KOPT-K1 (cell line): ENCODE results near the gene MATK.
"Not testable (repeated sequence)": the region's sequence is repeated elsewhere in the genome, so short reads cannot be mapped to it uniquely, and the experiment has no call there.

Source experiments
- H3K27ac ChIP-seq: fragments of 200-600 bp; sonication (generic); 2 replicates; pipeline ENCODE4 v1.5.1; 2016; ENCODE audit warnings: antibody characterized with exemption, mild to moderate bottlenecking, low read depth, low read length; ENCODE audit not compliant: poor library complexity, severe bottlenecking
- H3K36me3 ChIP-seq: fragments of 200-600 bp; sonication (generic); 2 replicates; pipeline ENCODE4 v1.5.1; 2017; ENCODE audit warnings: antibody characterized with exemption, mild to moderate bottlenecking, low read length, moderate library complexity; ENCODE audit not compliant: insufficient read depth
- H3K9me3 ChIP-seq: fragments of 200-600 bp; sonication (generic); 2 replicates; pipeline ENCODE4 v1.5.1; 2017; ENCODE audit warnings: antibody characterized with exemption, low read length, mild to moderate bottlenecking; ENCODE audit not compliant: insufficient read depth, poor library complexity, severe bottlenecking

Gene MATK

DNA sequence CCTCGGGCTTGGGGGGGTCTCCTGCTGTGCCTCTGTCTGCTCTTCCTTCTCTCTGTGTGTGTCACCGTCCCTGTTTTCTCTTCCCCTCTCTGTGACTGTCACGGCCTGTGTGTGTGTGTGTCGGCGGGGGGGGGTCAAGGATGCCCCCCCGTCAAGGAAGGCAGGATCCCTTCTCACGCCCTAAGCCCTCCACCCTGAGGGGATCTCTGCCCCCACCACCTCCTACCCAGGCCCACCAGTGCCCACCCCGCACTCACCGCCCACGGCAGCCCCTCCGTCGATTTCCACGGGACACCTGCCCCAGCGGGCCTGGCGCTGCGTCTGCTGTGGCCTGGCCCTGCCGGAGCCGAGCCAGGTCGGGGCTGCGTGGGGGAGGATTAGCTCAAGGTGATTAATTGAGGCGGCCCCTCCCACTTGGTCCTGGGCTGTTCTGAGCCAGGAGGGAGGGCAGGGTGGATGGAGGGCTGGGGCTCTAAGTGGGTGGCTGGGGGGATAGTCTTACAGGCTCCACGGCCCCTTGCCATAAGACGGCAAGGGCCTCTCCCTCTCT, 14.2 kb downstream of the MATK start, which contains the start of gene RAX2:
RAX2 (minus strand) TSS at position 323 of the 550 bp plus-strand sequence. CDS start 486 bp downstream, outside the sequence.
- Histone ChIP-seq H3K9me3 (no peaks in the 10 kb centered on the region), H3K27ac (no peak within 1 kb of the TSS), H3K36me3 (peaks cover 25% of the 10 kb centered on the region)

DNA sequence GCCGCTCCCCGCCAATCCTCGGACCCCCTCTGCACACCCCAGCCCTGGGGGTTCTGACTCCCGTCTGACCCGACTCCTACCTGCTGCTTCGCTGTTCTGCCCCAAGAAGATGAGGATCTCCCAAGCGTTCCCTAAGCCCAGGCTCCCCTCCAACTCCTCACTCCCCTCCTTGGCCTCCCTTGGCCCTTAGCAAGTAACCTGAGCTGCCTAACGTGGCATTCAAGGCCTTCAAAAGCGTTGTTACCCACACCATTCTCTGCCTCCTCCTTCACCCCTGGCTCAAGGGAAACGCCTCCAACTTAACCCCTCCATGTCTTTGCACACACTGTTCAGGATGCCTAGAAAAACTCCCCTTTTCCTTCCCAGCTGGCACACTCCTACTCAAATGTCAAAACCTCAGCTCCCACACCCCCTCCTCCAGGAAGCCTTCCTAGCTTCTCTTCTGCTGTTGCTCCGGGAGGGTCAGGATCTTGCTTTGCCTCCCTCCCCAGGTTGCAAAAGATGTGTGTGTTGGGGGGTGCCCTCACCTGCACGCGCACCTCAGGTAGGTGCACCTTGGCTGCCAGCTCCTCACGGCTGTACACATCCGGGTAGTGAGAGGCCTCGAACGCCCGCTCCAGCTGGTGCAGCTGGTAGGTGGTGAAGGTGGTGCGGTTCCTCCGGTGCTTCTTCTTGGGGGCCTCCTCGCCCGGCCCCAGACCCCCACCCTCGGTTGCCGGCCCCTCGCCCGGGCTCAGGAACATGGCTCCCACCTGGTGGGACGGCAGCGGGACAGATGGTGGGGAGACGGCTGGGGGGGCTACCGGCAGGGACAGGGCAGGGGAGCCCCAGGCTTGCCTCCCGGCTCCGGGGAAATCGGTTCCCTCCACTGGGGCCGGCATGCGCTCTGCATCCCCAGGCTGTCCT, 14.9 kb downstream of the MATK start:
- H3K36me3 ChIP-seq, result peaks cover 32% of the 10 kb centered on the region
- H3K9me3 ChIP-seq, result no peaks in the 10 kb centered on the region
- H3K27ac ChIP-seq, result no peak overlapping the region

DNA sequence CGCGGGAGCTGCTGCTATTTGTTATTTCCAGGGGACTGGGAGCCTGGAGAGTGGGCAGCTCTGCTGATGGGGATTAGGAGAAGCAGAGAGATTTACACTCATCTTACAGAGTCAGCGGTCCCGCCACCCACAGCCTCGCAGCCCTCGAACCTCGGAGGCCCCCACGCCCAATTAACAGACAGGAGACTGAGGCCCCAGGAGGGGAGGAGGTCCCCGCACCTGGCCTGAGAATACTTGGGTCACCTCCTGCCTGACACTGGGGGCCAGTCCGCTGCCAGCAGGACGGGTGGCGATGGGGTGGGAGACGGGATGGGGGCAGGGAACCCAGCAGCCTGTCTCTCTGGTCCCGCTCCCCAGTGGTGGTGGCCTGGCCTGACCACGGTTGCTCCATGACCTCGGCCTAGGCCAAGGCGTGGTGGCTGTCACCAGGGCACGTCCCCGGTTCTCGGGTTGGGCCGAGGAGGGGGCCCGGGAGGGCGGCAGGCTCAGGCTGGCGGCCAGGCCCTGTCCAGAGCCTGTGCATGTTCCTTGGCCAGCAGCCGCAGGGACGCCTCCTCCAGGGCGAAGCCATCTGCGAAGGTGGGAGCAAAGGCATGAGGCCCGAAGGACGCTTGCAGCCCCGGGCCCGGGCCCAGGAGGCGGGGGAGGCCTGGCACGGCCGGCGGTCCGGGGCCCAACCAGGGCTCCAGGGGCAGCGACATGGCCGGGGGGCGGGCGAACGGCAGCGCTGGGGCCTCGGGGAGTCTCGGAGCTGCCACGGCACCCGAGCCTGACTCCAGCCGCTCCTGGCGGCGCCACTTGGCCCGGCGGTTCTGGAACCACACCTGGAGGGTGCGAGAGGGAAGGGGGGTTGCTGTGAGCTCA, 15.8 kb downstream of the MATK start:
- no peaks in the 10 kb centered on the region for H3K9me3 ChIP-seq
- no peak overlapping the region for H3K27ac ChIP-seq
- peaks cover 37% of the 10 kb centered on the region for H3K36me3 ChIP-seq

DNA sequence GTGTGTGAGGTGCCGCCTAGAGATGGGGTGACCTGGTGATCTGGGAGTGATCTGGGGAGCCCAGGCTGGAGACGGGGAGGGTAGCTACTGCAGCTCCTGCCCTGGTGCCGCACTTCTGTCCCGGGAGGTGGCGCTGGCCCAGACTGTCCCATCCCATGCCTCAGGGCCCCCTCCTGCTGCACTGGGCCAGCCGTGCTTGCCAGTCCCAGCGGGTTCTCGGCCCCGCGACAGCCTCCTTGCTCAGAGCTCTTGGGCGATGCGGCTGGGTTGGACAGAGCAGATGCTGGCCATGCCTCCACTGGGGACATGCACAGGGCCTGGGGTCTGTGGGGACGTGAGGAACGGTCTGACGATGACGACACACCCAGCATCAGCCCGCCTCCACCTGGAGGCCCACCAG, 16.7 kb downstream of the MATK start:
- H3K9me3 ChIP-seq, result no peaks in the 10 kb centered on the region
- no peak overlapping the region for H3K27ac ChIP-seq
- H3K36me3 ChIP-seq, result peaks cover 42% of the 10 kb centered on the region

DNA sequence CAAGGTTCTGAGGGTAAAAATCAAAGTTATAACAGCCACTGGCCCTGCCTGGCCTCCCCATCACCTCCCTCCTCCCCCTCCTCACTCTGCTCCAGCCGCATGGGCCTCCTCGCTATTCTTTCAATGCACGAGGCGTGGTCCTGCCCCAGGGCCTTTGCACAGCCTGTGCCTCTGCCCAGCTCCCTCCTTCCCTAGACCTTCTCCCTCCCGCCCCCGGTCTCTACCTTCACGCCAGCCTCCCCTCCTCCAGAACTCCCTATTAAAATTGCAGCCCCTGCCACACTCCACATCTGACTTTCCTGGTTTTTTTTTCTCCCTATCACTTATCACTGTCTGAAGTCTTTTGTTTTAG, 17.5 kb downstream of the MATK start:
- Histone ChIP-seq H3K27ac (no peak overlapping the region), H3K9me3 (no peaks in the 10 kb centered on the region), H3K36me3 (peaks cover 42% of the 10 kb centered on the region)

DNA sequence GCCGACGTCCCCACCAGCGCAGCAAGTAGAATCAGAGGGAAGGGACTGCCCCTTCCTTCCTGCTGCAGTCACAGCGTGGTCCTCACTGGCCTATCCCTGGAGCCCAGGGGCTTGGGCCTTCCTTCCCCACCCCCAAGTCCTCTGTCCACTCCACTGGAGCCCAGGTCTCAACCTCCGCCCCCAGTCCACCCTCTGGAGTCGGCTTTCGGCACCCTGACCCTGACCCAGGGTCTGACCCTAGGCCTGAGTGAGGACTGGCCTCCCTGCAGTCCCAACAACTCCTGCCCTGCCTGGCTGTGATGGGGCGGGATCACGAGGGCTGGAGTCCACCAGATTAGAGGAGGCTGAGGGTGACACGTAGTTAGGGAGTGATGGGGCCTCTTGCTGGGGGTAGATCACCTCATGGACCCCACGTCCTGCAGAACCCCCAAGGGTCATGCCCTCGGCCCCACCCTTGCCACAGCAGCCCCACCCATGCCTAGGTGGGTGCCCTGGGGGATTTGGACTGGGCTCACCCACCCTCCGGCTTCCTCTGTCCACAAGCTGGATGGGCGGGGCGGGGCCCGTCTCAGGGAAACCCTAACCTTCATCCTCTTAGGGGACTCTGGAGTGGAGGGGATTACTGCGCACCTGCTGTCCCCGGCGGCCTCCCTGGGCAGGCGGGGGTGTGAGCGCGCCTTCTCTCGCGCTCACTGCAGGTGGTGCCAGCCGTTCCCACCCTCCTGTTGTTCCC, 18.0 kb downstream of the MATK start:
- H3K9me3 ChIP-seq, result no peaks in the 10 kb centered on the region
- peaks cover 42% of the 10 kb centered on the region for H3K36me3 ChIP-seq
- H3K27ac ChIP-seq, result no peak overlapping the region

DNA sequence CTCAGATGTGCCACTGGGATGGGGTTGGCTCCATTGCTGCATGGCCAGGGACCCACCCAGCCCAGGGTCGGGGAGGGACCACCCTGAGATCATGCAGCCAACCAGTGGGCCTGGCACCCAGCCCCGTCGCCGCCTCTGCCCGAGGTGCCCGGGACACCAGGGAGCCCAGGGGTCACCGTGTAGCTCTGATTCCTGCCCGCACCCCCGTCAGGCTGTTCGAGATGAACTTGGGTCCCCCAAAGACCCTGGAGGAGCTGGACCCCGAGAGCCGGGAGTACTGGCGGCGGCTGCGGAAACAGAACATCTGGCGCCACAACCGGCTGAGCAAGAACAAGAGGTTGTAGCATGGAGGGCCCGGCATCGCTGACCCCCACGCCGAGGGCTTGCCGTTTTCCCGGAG, 19.1 kb downstream of the MATK start:
- Histone ChIP-seq H3K36me3 (peaks cover 42% of the 10 kb centered on the region), H3K27ac (no peak overlapping the region), H3K9me3 (no peaks in the 10 kb centered on the region)

DNA sequence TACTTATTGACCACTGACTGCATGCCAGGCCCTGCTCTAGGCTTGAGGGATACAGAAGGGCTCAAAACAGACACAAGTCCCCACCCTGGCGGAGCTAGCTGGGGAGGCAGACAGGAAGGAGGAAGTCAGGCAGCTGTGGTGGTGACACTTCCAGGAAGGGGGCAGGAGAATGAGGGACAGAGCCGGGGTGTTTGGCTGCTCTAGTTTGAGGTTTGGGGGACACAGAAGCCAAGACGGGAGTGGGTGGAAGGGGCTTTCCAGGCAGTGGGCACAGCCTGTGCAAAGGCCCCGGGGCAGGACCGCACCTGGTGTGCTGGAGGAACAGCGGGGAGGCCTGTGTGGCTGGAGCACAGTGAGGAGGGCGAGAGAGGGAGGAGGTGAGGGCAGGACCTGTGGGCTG, 19.7 kb downstream of the MATK start:
- peaks cover 42% of the 10 kb centered on the region for H3K36me3 ChIP-seq
- no peak overlapping the region for H3K27ac ChIP-seq
- no peaks in the 10 kb centered on the region for H3K9me3 ChIP-seq

DNA sequence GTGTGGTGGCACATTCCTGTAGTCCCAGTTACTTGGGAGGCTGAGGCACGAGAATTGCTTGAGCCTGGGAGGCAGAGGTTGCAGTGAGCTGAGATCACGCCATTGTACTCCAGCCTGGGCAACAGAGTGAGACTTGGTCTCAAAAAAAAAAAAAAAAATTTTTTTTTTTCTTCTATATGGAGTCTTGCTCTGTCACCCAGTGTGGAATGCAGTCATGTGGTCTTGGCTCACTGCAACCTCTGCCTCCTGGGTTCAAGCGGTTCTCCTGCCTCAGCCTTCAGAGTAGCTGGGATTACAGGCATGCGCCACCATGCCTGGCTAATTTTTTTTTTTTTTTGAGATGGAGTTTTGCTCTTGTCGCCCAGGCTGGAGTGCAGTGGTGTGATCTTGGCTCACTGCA, 20.4 kb downstream of the MATK start:
- H3K36me3 ChIP-seq, result peaks cover 42% of the 10 kb centered on the region
- not testable (repeated sequence) for H3K27ac ChIP-seq, H3K9me3 ChIP-seq

DNA sequence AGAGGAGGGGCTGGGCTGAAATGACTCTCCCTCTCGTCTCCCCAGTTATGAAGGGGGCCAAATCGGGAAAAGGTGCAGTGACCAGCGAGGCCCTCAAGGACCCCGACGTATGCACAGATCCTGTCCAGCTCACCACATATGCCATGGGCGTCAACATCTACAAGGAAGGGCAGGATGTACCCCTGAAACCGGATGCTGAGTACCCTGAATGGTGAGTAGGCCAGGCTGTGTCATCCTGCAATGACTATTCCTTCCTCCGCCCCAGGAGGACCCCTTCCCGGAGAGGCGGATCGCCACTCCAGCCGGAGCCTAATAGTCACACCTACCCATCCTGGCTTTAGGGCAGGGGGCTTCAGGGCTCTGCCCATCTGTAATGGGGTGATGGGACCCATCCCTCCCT, 21.1 kb downstream of the MATK start:
- Histone ChIP-seq H3K36me3 (peaks cover 42% of the 10 kb centered on the region), H3K27ac (no peak overlapping the region), H3K9me3 (no peaks in the 10 kb centered on the region)

DNA sequence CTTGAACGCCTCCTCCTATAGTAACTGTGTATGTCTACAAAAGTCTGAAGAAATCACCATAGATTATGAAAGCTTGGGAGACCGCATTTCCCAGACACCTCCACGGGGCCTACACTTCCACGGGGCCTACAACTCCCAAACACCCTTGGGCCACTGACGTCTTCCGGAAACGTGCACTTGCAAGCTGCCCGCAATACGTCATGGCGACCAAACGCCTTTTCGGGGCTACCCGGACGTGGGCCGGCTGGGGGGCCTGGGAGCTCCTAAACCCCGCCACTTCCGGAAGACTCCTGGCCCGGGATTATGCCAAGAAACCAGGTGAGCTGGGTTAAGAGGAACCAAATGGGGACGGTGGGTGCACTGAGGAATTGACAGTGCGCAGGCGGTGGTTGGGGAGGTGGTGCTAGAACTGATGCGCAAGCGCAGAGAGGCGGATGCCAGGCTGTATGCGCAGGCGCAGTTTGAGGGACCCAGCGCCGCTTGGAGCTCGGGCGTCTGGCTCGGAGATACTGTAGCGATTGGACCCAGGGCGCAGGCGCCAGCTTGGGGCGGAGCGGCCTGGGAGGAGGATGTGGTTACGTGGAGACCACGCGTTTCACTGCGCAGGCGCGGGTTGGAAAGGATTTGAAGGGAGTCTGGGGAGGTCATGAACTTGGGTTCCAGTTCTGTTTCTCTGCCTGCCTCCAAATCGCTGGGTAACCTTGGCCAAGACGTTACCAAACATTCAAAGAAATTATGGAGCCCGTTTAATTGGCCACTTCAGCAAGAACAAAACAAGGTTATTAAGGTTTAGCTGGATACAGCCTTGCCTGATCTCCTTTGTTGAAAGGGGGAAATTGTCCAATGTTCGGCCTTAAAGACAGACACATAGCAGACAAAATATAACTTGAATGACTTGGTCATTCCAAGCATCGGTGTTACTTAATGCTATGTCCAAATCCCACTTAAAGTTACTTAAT, 23.4 kb downstream of the MATK start, which contains the start of gene MRPL54:
MRPL54 (plus strand) TSS at position 182 of the 959 bp plus-strand sequence; CDS start at position 201, 19 bp downstream.
- Histone ChIP-seq H3K27ac (peak within 1 kb of the TSS; percentile 98), H3K36me3 (peaks cover 39% of the 10 kb centered on the region), H3K9me3 (no peaks in the 10 kb centered on the region)

DNA sequence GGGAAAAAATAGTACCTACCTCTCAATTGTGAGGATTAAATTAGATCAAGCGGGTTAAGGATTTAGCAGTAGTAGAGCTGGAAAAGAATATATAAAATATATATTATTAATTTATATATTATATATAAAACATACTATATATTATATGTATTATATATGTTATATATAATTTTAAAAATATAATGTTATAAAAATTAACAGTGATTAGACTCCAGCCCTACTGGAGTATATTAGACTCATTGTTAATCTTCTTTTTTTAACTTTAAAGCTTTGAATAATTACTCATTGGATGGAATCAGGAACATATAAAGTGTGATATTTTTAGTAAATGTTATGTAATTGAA, 24.1 kb downstream of the MATK start:
- no peaks in the 10 kb centered on the region for H3K9me3 ChIP-seq
- H3K36me3 ChIP-seq, result peaks cover 36% of the 10 kb centered on the region
- H3K27ac ChIP-seq, result peak overlapping the region; percentile 98

DNA sequence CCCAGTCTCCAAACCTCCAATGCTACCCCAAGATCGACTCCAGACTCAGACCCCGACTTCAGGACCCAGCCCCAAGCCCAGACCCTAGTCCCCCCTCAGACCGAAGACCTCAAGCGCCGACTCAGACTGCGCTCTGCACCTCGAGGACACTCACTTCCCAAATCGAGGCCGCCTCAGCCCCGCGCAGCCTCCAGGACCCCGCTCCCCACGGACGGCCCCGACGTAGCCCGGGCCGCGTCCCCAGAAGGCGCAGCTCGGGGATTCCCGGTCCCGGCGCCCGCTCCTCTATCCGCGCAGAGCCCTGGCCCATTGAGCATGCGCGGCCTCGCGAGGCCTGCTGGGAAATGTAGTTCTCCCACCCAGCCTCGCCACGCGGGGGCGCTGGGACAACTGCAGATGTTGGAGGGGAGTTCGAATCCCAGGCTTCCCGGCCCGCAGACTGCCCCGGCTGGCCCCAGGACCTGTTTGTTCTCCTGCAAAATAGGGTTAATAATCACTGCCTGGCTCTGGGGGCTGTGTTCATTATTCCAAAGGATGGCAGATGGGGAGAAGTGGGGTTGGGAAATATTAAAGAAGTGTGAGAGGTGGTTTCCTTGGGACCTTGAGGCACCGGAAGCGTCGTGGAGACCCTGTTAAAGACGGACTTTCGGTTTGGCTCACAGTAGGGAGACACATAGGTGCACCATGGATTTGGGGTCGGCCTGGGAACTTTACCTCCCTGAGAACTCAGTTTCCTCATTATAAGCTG, 24.6 kb downstream of the MATK start, which contains the start of gene APBA3:
APBA3 (minus strand) TSS at position 311 of the 748 bp plus-strand sequence. CDS start 1,428 bp downstream, outside the sequence.
- peaks cover 31% of the 10 kb centered on the region for H3K36me3 ChIP-seq
- peak within 1 kb of the TSS; percentile 98 for H3K27ac ChIP-seq
- H3K9me3 ChIP-seq, result no peaks in the 10 kb centered on the region
